Tibial nerve (tissue), 4 donors: Measurements from ENCODE around the gene MSH6. TPM values are rescaled to one million over a fixed set of nuclear protein-coding genes. Genes with fewer than 3 reads are reported as not detected.

ENCODE experiments used
- DNase-seq, 2 donors: peaks; one replicate each; pipeline ENCODE4 v3.0.0-alpha.2; 2019; ENCODE audit warnings: low spot score in 2 of 2
- H3K27ac ChIP-seq, 4 donors: fragments of 200-600 bp; sonication (generic) in 3 of 4; one replicate each; pipeline ENCODE4 v1.5.1; 2017 to 2019; ENCODE audit warnings: mild to moderate bottlenecking in 1 of 4
- H3K27me3 ChIP-seq, 2 donors: fragments of 200-600 bp; sonication (generic) in 1 of 2; one replicate each; pipeline versions ENCODE4 v1.5.1 to v1.6.0; 2017 to 2019
- H3K36me3 ChIP-seq, 3 donors: fragments of 200-600 bp; sonication (generic); one replicate each; pipeline ENCODE4 v1.5.1; 2018 to 2019
- H3K4me1 ChIP-seq, 4 donors: fragments of 200-600 bp; sonication (generic) in 3 of 4; one replicate each; pipeline ENCODE4 v1.5.1; 2017 to 2019
- H3K4me3 ChIP-seq, 4 donors: fragments of 200-600 bp; sonication (generic) in 3 of 4; one replicate each; pipeline ENCODE4 v1.5.1; 2017 to 2019; ENCODE audit warnings: mild to moderate bottlenecking in 1 of 4, moderate library complexity in 1 of 4
- H3K9me3 ChIP-seq, 4 donors: fragments of 200-600 bp; sonication (generic) in 3 of 4; one replicate each; pipeline ENCODE4 v1.5.1; 2017 to 2019
- EP300 ChIP-seq, 2 donors: sonication (generic); formaldehyde crosslinking; IDR thresholded peaks; one replicate each; pipeline ENCODE4 v1.6.1; 2017; ENCODE audit warnings: antibody characterized with exemption in 2 of 2, mild to moderate bottlenecking in 1 of 2
- POLR2A ChIP-seq, 2 donors: fragments of 450-650 bp; IDR thresholded peaks; one replicate each; pipeline ENCODE4 v1.6.1; 2017; ENCODE audit warnings: antibody characterized with exemption in 2 of 2, mild to moderate bottlenecking in 2 of 2, moderate library complexity in 2 of 2
- WGBS, 2 donors: methylation state at CpG; one replicate each; pipeline ENCODE4 v1.1.5; 2018; 5-methylcytosine and 5-hydroxymethylcytosine counted together
- total RNA-seq, 4 donors: library from RNA; depleted of rRNA; stranded (reverse); fragments of >200 nt; gene quantifications; one replicate each; pipeline ENCODE4 v1.1.0, GENCODE V29; 2016
- TF ChIP-seq, protein P1 (sequence below), 5 experiments: fragments of 200-600 bp in 3 of 5; fragments of 450-650 bp in 2 of 5; sonication (generic) in 3 of 5; IDR thresholded peaks; one replicate each; pipeline ENCODE4 v1.5.1; 2016 to 2019; ENCODE audit warnings: antibody characterized with exemption in 5 of 5, mild to moderate bottlenecking in 3 of 5, moderate library complexity in 2 of 5

Gene MSH6
- total RNA-seq, 4 donors from 2014 or later, result 32.1 to 43.5 (median 37.6) TPM

DNA sequence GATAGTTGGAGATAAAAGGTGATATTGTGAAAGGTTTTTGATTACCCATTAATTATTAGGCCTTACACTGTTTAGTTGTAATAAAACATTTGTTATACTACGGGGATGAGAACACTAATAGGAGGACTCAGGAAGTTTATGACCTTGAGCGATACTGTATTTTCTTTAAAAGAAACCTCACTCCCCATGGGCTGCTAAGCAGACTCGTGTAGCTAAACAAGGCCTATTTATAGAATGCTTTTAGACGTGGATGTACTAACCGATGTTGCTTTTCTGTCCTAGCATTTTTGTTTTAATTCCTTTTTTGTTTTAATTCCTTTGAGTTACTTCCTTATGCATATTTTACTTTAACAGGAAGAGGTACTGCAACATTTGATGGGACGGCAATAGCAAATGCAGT lies 22.9 kb downstream of the MSH6 start:
- no peak for DNase-seq
- Histone ChIP-seq H3K9me3 (peaks cover 0 to 16% (median 3%) of the 10 kb centered on the region in 4 donors), H3K27me3 (no peaks in the 10 kb centered on the region), H3K36me3 (peaks cover 4 to 97% (median 38%) of the 10 kb centered on the region in 3 donors), H3K27ac (no peak overlapping the region), H3K4me1 (peaks cover 0 to under 1% (median 0%) of the 10 kb centered on the region in 4 donors), H3K4me3 (no peak overlapping the region)
- 38 to 42% methylated on average over 6 of the region's 6 CpGs for WGBS, 2 donors
- TF ChIP-seq EP300 (IDR thresholded peaks at IDR 0.05) (no peak), POLR2A (IDR thresholded peaks at IDR 0.05) (no peak)
- TF ChIP-seq, protein P1, sequence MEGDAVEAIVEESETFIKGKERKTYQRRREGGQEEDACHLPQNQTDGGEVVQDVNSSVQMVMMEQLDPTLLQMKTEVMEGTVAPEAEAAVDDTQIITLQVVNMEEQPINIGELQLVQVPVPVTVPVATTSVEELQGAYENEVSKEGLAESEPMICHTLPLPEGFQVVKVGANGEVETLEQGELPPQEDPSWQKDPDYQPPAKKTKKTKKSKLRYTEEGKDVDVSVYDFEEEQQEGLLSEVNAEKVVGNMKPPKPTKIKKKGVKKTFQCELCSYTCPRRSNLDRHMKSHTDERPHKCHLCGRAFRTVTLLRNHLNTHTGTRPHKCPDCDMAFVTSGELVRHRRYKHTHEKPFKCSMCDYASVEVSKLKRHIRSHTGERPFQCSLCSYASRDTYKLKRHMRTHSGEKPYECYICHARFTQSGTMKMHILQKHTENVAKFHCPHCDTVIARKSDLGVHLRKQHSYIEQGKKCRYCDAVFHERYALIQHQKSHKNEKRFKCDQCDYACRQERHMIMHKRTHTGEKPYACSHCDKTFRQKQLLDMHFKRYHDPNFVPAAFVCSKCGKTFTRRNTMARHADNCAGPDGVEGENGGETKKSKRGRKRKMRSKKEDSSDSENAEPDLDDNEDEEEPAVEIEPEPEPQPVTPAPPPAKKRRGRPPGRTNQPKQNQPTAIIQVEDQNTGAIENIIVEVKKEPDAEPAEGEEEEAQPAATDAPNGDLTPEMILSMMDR (IDR thresholded peaks at IDR 0.05), result no peak

DNA sequence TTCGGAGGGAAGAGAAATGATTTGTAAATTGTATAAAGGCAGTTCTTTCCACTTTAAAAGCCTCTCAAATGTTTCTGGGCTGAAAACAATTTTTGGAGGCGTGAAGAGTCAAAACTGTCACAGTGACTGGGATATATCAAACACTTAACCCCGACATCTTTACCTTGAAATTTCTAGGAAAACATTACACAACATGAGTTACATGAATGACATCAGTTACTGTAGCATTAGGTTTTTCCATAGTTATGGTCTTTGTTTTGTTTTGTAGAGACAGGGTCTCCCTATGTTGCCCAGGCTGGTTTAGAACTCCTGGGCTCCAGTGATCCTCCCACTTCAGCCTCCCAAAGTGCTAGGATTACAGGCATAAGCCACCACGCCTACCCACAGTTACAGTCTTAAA lies 25.7 kb downstream of the MSH6 start:
- no peaks in the 10 kb centered on the region for H3K27me3 ChIP-seq
- H3K27ac ChIP-seq, result no peak overlapping the region
- peaks cover 0 to 97% (median 21%) of the 10 kb centered on the region in 3 donors for H3K36me3 ChIP-seq
- DNase-seq, result no peak
- WGBS, 2 donors, result 63 to 69% methylated on average over 4 of the region's 4 CpGs
- TF ChIP-seq POLR2A (IDR thresholded peaks at IDR 0.05), result no peak
- TF ChIP-seq, protein P1 (IDR thresholded peaks at IDR 0.05), result no peak
- TF ChIP-seq EP300 (IDR thresholded peaks at IDR 0.05), result no peak
- H3K4me3 ChIP-seq, result no peak overlapping the region
- peaks cover 0 to 6% (median 1%) of the 10 kb centered on the region in 4 donors for H3K9me3 ChIP-seq
- H3K4me1 ChIP-seq, result peaks cover 0 to 3% (median 0%) of the 10 kb centered on the region in 4 donors

DNA sequence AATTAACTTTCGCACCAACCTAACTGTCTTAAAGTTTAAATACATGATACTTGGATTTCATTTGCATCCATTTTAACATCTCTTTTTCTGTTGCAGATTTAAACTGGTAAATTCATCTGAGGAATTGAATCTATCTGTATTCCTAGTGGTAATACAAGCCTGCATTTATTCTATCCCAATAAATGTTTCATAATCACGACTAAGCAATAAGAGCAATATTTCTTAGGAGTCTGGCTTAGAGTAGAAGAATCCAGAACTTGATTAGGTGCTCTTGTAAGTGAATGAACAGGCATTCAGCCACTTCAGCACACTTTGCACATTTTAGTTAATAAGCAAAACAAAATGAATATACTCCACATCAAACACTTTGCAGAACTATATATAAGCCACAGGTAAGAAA lies 27.0 kb downstream of the MSH6 start:
- no peak for TF ChIP-seq POLR2A (IDR thresholded peaks at IDR 0.05)
- TF ChIP-seq, protein P1 (IDR thresholded peaks at IDR 0.05), result no peak
- no peak for TF ChIP-seq EP300 (IDR thresholded peaks at IDR 0.05)
- no peak overlapping the region for H3K27ac ChIP-seq
- H3K27me3 ChIP-seq, result no peaks in the 10 kb centered on the region
- H3K9me3 ChIP-seq, result no peaks in the 10 kb centered on the region
- DNase-seq, result no peak
- H3K36me3 ChIP-seq, result peaks cover 0 to 94% (median 9%) of the 10 kb centered on the region in 3 donors
- 75 to 84% methylated on average over 2 of the region's 2 CpGs for WGBS, 2 donors
- no peak overlapping the region for H3K4me3 ChIP-seq
- peaks cover 0 to 3% (median 0%) of the 10 kb centered on the region in 4 donors for H3K4me1 ChIP-seq

DNA sequence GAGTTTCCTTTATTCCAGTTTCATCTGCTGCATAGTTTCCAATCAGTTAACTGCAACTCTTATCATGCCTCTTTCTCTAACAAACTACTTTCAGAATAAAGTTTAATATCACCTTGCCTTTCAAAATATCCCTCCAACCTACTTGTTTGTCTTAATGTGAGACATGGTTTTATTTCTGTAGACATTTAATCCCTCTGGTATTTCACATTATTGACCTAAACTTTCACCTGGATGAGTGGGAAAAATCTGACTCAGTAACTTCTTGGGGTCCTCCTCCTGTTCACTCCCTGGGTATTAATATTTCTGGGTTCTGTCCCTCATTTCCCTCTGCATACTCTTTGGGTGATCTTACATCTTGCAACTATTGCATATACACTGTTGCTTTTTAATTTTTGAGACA lies 27.9 kb downstream of the MSH6 start:
- DNase-seq, result no peak
- Histone ChIP-seq H3K4me3 (no peak overlapping the region), H3K27me3 (no peaks in the 10 kb centered on the region), H3K27ac (no peak overlapping the region), H3K9me3 (no peaks in the 10 kb centered on the region), H3K4me1 (peaks cover 0 to 3% (median 0%) of the 10 kb centered on the region in 4 donors), H3K36me3 (peaks cover 0 to 94% (median 4%) of the 10 kb centered on the region in 3 donors)
- TF ChIP-seq POLR2A (IDR thresholded peaks at IDR 0.05) (no peak), EP300 (IDR thresholded peaks at IDR 0.05) (no peak)
- TF ChIP-seq, protein P1 (IDR thresholded peaks at IDR 0.05), result no peak

DNA sequence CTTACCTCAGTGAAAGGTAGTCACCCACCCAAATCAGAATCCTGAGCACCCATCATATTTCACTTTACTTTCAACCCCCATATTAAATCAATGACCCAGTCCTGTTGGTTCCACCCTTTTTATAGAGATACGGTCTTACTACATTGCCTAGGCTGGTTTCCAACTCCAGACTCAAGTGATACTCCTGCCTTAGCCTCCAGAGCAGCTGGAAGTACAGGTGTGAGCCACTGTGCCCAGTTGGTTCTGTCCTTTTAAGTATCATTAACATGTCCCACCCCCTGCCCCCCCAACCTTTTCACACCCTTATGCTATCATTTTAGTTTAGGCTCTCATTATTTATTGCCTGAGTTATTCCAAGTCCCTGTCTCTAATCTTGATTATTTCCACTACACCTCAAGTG lies 28.7 kb downstream of the MSH6 start:
- TF ChIP-seq, protein P1 (IDR thresholded peaks at IDR 0.05), result no peak
- TF ChIP-seq POLR2A (IDR thresholded peaks at IDR 0.05) (no peak), EP300 (IDR thresholded peaks at IDR 0.05) (no peak)
- Histone ChIP-seq H3K36me3 (peaks cover 0 to 92% (median 0%) of the 10 kb centered on the region in 3 donors), H3K4me3 (no peak overlapping the region), H3K27ac (no peak overlapping the region), H3K27me3 (no peaks in the 10 kb centered on the region), H3K9me3 (no peaks in the 10 kb centered on the region), H3K4me1 (peaks cover 0 to 3% (median 0%) of the 10 kb centered on the region in 4 donors)
- DNase-seq, result no peak
- WGBS, 2 donors, result 78 to 83% methylated on average over 1 of the region's 1 CpG
